ENCODE results near the gene SLC6A1. TPM values are rescaled to one million over a fixed set of nuclear protein-coding genes. Genes with fewer than 3 reads are reported as not detected.

SLC6A1 gene
- total and polyA plus RNA-seq, 2 of the 4 experiments (the other 2 are of a cell fraction): 0.02 TPM; not detected in 1

GRCh38 chr3:11029948-11030347 is 37.4 kb downstream of the SLC6A1 start:
- H3K18ac ChIP-seq (ENCODE audit: low read depth, low read length): no peak overlapping the region
- no peaks in the 10 kb centered on the region for H3K9me3 ChIP-seq (ENCODE audit: control insufficient read depth, insufficient read depth, low read length)
- H3K36me3 ChIP-seq (ENCODE audit: control insufficient read depth, insufficient read depth, low read length): no peaks in the 10 kb centered on the region
- H2AK5ac ChIP-seq (ENCODE audit: low read depth, low read length): no peak overlapping the region
- intact Hi-C loops (cut with micrococcal nuclease): no loop called here
- H3K14ac ChIP-seq (replicated peaks; ENCODE audit: low read depth, low read length): no peak overlapping the region
- no peak overlapping the region for H4K8ac ChIP-seq (ENCODE audit: low read depth in 2 of 2, low read length in 2 of 2)
- TF ChIP-seq CEBPB (IDR thresholded peaks at IDR 0.05; ENCODE audit: low read depth, low read length) (peak; percentile 59), NFE2L2 (IDR thresholded peaks at IDR 0.05; ENCODE audit: low read depth, low read length) (no peak), USF2 (IDR thresholded peaks at IDR 0.05; ENCODE audit: low read depth, low read length) (no peak)
- no TSS peak for BruUV-seq (replicated peaks)
- no peak overlapping the region for H4K91ac ChIP-seq (ENCODE audit: insufficient read depth, low read depth, low read length)
- no peaks in the 10 kb centered on the region for H4K20me1 ChIP-seq (ENCODE audit: insufficient read depth, low read length)
- no peaks in the 10 kb centered on the region for H3K9me1 ChIP-seq (ENCODE audit: insufficient read depth, low read length)
- no peaks in the 10 kb centered on the region; the same call in 1 of the 2 replicates for H3K27me3 ChIP-seq (ENCODE audit: control insufficient read depth, insufficient read depth, low read length)
- ChIA-PET POLR2A (ENCODE audit: unreplicated experiment) (no interaction called here), CTCF (no interaction called here)
- H3K4ac ChIP-seq (ENCODE audit: low read depth, low read length): no peak overlapping the region
- dilution Hi-C loops (cut with HindIII; ENCODE audit: low sequenced_read_pairs, unreplicated experiment): no loop called here
- H2AFZ ChIP-seq (replicated peaks; ENCODE audit: low read length, poor library complexity): no peak overlapping the region
- no peak overlapping the region for H3K4me3 ChIP-seq (ENCODE audit: insufficient read depth, low read depth, low read length)
- no CpG with 5 or more reads among the region's 3 CpGs for WGBS, 2 experiments (ENCODE audit: extremely low coverage in 2 of 2, insufficient read length in 1 of 2)
- in situ Hi-C loops (cut with MboI; ENCODE audit: low sequenced_read_pairs): no loop called here
- H4K5ac ChIP-seq (ENCODE audit: low read depth, low read length): no peak overlapping the region
- H2BK5ac ChIP-seq (ENCODE audit: low read depth, low read length, poor library complexity, severe bottlenecking): no peak overlapping the region
- no peak overlapping the region for H2AK9ac ChIP-seq (replicated peaks; ENCODE audit: low read depth, low read length, poor library complexity)
- no peak overlapping the region for H2BK120ac ChIP-seq (ENCODE audit: low read depth, low read length)
- no peak overlapping the region for H3K27ac ChIP-seq (ENCODE audit: insufficient read depth, low read length)
- ATAC-seq (ENCODE audit: low read depth) (no peak), DNase-seq (no peak)
- H2BK15ac ChIP-seq (ENCODE audit: low read depth, low read length): no peak overlapping the region
- H2BK20ac ChIP-seq (ENCODE audit: low read depth, low read length): no peak overlapping the region
- no peak overlapping the region for H3K56ac ChIP-seq (ENCODE audit: extremely low read depth, insufficient read depth, low read length)
- H3K79me1 ChIP-seq (ENCODE audit: low read depth in 1 of 2, low read length in 2 of 2): no peaks in the 10 kb centered on the region
- H3K4me2 ChIP-seq (ENCODE audit: low read depth, low read length): no peak overlapping the region
- H3K4me1 ChIP-seq (ENCODE audit: control insufficient read depth, insufficient read depth, low read length): no peaks in the 10 kb centered on the region
- no peak overlapping the region for H3K9ac ChIP-seq (ENCODE audit: low read depth, low read length)
- no peak overlapping the region for H3K23ac ChIP-seq (ENCODE audit: low read depth, low read length)

Data from IMR-90 (cell line).